HG03025 (cell line): ENCODE results near the gene DLEC1.
A peak's percentile ranks its signal among the peaks of the same experiment; 100 is the strongest.
"Not testable (repeated sequence)": the region's sequence is repeated elsewhere in the genome, so short reads cannot be mapped to it uniquely, and the experiment has no call there.

Experiments used
- ATAC-seq: cut with Tn5 transposase; IDR thresholded peaks from one replicate; pipeline ENCODE4 v1.9.1; 2021; ENCODE audit warnings: mild to moderate bottlenecking, moderate library complexity; ENCODE audit not compliant: unreplicated experiment, low FRiP score

The DLEC1 gene

DNA sequence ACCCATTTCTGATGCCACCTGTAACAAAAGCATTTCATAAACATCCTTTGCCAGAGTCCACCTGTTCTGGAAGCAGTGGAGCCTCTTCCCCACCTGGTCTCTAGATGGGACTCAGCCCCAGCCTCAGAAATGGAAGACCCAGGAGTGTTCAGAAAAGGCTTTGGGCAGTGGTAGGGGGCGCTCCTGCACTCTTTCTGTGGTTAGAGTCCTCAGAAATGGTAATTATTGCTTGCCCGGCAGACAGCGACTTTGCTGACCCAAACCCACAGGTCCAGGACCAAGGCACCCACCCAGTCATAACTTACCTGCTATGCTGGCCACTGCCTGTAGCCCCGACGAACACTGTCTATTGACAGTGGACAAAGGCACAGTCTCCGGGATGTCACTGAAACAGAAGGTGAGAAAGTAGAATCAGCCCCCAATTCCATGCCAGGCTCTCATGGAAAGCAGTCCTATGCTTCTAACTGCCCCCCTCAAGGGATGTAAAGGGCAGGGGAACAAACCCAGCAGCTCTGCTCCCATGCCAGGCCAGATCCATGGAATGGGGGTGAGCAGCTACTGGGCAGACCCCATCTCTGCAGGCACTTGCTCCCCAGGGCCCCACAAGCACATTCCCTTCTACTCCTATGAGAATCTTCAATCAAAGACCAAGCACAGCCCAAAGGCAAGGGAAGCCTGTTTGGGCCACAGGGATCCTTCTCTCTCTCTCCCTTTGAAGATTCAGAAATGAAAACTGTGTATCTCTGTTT lies 92.8 kb downstream of the DLEC1 start:
- ATAC-seq = no peak

DNA sequence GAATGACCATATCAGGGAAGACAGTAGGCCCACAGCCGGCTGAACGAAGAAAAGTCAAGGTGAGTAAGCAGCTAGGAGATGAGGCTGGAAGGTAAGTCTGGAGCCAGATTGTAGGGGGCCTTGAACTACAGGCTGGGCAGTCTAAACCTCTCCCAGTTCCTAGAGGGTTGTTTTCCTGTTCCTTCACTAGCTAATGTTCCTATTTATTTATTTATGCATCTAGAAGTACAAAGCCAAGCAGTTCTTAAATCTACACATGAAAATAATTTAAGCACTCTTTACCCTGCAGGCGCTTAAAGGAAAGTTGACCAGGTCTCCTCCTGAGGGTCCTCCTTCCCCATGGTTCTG lies 94.2 kb downstream of the DLEC1 start:
- ATAC-seq = no peak

DNA sequence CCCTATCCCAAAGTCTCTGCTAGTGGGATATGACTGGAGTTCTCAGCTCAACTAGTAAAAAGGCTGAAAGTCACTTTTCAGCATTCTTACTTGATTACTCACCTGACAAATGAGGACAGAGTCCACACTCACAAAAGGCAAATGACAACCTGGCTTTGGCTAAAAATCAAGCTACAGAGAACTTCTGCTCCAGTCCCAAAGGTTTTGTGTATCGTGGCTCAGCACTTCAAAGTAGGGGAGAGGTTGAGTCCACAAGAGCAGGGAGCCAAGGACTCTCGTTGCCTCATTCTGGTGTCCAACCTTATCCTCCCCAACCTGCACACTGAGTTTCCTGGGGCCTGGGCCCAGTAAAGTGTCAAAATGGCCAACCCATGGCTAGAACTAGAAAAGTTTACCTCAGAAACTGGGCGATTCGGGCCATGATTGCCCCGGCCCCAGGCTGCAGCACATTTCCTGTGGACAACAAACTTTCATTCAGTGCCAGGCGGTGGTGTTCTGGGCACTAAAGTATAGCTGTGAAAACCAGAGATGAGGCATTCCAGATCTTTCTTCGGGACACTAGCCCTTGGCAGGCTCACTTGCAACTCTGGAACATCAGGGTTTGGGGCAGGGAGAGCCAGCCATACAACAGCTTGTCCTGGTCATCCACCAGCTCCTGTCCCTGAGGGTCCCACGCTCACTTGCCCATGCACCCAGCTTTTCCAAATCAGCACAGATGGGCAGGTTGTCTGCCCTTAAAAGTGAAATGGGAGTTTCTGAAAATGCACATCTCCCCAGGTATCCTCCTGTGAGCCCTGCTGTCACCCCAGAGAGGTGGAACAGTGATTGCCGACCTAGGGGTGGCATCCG lies 94.8 kb downstream of the DLEC1 start:
- ATAC-seq = no peak

DNA sequence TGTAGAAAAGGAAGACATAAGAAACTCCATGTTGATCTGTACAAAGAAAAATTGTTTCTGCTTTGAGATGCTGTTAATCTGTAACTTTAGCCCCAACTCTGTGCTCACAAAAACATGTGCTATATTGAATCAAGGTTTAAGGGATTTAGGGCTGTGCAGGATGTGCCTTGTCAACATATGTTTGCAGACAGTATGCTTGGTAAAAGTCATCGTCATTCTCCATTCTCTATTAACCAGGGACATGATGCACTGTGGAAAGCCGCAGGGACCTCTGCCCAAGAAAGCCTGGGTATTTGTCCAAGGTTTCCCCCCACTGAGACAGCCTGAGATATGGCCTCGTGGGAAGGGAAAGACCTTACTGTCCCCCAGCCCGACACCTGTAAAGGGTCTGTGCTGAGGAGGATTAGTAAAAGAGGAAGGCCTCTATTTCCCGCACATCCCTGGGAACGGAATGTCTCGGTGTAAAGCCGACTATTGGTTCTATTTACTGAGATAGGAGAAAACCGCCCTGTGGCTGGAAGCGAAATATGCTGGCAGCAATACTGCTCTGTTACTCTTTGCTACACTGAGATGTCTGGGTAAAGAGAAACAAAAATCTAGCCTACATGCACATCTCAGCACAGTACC lies 95.6 kb downstream of the DLEC1 start:
- not testable (repeated sequence) for ATAC-seq

DNA sequence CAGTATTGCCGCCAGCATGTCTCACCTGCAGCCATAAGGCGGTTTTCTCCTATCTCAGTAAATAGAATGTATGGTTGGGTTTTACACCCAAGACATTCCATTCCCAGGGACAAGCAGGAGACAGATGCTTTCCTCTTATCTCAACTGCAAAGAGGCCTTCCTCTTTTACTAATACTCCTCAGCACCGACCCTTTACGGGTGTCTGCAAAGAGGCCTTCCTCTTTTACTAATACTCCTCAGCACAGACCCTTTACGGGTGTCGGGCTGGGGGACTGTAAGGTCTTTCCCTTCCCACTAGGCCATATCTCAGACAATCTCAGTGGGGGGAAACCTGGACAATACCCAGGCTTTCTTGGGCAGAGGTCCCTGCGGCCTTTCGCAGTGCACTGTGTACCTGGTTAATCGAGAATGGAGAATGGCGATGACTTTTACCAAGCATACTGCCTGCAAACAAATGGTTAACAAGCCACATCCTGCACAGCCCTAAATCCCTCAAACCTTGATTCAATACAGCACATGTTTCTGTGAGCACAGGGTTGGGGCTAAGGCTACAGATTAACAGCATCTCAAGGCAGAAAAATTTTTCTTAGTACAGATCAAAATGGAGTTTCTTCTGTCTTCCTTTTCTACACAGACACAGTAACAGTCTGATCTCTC lies 96.7 kb downstream of the DLEC1 start:
- ATAC-seq = not testable (repeated sequence)

DNA sequence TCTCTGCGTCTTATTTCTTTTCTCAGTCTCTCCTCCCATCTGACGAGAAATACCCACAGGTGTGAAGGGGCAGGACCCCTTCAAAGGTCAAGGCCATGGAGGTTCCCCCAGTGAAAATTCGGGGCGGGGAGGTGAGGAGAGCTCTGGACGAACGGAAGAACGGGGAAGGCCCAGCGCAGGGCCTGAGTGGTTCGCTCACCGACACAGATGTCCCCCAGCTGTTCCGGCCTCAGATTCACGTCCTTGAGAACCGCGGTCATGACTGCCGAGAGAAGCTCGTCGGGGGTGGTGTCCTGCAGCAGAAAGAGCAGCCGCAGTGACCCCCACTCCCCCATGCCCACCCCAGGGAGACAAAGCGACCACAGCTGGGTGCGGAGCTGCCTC lies 97.4 kb downstream of the DLEC1 start:
- no peak for ATAC-seq

DNA sequence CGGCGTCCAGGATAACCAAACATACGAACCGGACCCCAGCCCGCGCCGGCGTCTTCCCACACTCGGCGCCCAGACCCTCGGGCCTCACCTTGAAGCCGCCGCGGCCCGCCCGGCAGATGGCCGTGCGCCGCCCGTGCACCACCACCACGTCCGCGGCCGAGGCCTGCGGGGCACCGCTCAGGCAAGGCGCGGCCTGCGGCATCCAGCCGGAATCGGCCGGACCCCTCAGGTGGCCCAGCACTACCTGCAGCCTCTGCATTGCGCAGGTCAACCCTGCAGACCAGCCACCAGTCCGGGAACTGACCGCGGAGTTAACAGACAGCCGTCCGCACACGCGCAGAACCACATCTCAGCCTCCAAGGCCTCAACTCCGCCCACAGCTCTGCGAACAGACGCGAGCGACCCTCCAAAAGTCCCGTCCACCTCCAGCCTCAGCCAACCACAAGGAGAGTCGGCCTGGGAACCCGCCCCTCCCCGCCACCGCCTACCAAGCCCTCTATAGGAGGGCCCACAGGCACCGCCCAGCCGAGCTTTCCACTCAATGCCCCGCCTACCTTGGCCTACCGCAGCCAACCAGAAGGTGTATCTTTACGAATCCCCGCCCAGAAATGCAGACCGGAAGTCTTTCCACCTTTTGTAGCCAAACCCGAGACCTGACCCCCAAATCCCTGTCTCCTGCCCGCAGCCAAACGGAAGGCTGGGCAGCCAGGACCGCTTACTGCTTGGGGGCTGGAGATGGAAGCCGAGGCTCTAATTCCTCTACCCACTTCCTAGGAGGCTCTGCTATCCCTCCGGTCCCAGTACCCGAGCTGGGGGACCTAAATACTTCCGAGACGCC lies 98.0 kb downstream of the DLEC1 start, which contains the start of gene ACAA1:
Gene ACAA1, minus strand, starts transcription at position 351 of the 838 bp plus-strand sequence. Its CDS starts 92 bp downstream, at position 259.
- ATAC-seq = peak; percentile 84

DNA sequence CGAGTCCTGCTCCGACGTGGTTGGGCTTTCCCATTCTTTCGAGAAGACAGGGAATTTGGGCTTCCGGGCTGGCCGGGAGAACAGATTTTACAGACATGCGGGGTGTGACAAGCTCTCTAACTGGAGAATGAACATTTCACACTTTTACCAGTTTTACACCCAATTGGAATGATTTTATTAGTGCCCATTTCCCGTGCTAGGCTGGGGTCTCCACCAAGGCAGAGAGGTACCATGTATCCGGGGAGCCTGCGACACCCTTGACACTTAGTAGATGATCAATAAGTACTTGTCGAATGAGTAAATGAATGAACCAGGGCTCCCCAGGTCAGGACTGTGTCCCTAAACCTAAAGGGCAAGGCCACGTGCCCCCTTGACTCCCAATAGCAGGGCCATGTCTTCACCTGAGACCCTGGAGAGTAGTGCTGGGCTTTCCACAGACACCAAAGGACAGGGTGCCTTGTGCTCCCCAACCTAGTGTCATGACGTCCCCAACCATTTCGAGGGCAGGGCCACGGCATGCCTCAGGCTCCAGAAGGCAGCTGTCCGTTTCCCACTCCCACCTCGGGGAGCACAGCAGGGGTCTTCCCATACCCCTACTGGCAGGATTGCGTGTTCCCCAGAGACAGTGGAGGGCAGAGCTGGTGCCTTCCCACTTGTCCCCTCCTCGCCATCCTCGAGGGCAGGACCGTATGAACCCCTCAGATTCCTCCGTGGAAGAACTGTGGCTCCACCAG lies 98.8 kb downstream of the DLEC1 start:
- ATAC-seq = no peak

DNA sequence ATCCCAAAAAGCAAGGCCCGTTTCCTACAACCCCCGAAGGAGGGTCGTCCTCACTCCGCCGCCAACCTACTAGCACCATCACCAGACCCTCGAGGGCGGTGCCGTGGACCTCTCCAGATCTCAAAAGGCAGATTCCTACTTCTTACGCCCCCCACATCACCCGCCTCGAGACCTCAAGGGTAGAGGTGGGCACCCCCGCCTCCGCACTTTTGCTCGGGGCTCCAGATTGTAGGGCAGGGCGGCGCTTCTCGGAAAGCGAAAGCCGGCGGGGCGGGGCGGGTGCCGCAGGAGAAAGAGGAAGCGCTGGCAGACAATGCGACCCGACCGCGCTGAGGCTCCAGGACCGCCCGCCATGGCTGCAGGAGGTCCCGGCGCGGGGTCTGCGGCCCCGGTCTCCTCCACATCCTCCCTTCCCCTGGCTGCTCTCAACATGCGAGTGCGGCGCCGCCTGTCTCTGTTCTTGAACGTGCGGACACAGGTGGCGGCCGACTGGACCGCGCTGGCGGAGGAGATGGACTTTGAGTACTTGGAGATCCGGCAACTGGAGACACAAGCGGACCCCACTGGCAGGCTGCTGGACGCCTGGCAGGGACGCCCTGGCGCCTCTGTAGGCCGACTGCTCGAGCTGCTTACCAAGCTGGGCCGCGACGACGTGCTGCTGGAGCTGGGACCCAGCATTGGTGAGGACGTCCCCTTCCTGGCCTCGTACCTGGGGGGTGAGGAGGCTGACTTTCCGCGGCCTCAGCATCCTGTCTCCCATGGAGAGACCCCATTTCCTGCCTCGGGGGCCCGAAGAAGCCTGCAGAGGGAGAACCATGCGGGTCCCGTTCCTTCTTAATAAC lies 99.6 kb downstream of the DLEC1 start, which contains the start of gene MYD88:
Gene MYD88, plus strand, starts transcription at position 313 of the 842 bp plus-strand sequence. Its CDS starts 40 bp downstream, at position 353.
- peak; percentile 47 for ATAC-seq

DNA sequence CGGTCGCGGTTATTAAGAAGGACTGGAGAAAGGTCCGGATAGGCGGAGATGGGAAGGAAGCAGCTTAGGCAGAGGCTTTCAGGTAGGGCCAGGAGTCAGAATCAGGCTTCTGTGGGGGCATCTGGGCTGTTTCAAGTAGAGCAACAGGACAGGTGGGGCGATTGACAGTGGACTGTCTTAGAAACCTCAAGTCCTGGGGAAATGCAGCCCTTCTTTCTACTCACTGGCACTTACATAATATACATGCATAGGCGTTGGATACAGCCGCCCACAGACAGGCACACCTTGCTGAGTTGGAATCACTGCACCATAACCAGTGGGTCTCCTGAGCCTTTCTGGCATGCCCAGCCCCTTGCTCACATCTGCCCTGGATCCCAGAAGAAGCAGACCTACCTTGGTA lies 100.2 kb downstream of the DLEC1 start:
- no peak for ATAC-seq

DNA sequence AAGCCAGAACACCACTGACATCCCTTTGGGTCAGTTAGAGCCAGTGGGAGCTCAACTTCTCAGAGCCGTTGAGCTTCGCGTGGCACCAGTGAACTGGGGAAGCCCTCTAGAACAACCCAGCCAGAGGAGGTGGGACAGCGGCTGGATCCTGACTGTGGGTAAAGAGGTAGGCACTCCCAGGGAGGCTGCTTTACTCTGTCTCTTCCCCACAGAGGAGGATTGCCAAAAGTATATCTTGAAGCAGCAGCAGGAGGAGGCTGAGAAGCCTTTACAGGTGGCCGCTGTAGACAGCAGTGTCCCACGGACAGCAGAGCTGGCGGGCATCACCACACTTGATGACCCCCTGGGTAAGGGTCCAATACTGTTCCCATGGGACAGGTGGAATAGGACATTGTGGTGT lies 100.6 kb downstream of the DLEC1 start:
- no peak for ATAC-seq

DNA sequence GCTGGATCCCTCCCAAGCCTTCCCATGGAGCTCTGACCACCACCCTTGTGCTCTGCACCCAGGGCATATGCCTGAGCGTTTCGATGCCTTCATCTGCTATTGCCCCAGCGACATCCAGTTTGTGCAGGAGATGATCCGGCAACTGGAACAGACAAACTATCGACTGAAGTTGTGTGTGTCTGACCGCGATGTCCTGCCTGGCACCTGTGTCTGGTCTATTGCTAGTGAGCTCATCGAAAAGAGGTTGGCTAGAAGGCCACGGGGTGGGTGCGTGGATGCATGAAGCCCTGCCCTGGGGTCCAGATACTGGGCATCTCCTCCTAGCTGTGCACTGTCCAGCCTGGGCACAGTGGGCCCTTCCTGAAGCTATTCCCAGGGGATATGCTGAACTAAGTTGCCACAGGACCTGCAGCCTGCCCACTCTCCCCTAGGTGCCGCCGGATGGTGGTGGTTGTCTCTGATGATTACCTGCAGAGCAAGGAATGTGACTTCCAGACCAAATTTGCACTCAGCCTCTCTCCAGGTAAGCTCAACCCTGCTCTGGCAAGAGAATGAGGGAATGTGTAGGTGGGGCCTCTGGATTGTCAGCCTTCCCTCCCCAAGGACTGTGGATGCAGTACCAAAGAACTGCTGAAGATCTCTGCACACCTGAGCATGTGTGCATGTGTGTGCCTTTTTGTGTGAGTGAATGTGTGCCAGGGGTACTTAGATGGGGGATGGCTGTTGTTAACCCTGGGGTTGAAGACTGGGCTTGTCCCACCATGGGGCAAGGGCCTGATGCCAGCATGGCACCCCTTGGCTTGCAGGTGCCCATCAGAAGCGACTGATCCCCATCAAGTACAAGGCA lies 101.5 kb downstream of the DLEC1 start:
- ATAC-seq = no peak

DNA sequence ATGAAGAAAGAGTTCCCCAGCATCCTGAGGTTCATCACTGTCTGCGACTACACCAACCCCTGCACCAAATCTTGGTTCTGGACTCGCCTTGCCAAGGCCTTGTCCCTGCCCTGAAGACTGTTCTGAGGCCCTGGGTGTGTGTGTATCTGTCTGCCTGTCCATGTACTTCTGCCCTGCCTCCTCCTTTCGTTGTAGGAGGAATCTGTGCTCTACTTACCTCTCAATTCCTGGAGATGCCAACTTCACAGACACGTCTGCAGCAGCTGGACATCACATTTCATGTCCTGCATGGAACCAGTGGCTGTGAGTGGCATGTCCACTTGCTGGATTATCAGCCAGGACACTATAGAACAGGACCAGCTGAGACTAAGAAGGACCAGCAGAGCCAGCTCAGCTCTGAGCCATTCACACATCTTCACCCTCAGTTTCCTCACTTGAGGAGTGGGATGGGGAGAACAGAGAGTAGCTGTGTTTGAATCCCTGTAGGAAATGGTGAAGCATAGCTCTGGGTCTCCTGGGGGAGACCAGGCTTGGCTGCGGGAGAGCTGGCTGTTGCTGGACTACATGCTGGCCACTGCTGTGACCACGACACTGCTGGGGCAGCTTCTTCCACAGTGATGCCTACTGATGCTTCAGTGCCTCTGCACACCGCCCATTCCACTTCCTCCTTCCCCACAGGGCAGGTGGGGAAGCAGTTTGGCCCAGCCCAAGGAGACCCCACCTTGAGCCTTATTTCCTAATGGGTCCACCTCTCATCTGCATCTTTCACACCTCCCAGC lies 102.4 kb downstream of the DLEC1 start:
- no peak for ATAC-seq

DNA sequence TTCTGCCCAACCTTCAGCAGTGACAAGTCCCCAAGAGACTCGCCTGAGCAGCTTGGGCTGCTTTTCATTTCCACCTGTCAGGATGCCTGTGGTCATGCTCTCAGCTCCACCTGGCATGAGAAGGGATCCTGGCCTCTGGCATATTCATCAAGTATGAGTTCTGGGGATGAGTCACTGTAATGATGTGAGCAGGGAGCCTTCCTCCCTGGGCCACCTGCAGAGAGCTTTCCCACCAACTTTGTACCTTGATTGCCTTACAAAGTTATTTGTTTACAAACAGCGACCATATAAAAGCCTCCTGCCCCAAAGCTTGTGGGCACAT lies 102.9 kb downstream of the DLEC1 start:
- ATAC-seq = no peak

DNA sequence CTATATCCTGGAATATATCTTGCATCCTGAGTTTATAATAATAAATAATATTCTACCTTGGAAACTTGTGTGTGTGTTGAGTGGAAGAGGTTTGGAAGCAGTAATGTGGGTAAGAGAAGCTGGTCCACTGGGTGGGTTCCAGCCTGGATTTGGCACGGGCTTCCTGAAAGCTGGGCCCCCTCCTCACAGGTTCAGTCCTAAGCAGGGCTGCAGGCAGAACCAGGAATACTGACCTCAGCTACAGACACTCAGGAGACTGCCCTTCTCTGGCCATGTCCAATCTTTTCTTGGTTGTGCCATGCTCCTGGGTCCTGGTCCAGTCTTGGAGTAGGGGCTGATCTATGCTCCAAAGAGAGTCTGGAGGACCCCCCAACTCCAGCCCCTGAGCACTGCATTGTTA lies 104.0 kb downstream of the DLEC1 start:
- ATAC-seq = no peak

DNA sequence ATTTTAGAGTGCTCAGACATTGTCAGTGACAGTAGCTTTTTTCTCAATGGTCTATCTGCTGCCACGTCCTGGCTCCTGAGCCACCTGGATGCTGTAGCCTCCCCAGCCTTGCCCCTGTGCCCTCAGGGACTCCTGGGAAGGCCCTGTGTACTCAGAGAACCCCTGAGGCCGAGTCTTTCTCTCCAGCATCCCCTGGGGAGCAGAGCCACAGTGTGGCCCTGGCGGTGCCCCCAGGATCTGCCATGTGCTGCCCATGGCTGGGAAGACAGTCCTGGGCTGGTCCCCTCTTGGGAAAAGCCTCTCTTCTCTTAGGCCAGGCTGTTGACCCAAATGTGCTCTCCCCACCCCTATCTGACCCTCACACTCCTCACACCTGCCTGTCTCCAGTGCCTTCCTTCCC lies 104.5 kb downstream of the DLEC1 start:
- no peak for ATAC-seq

DNA sequence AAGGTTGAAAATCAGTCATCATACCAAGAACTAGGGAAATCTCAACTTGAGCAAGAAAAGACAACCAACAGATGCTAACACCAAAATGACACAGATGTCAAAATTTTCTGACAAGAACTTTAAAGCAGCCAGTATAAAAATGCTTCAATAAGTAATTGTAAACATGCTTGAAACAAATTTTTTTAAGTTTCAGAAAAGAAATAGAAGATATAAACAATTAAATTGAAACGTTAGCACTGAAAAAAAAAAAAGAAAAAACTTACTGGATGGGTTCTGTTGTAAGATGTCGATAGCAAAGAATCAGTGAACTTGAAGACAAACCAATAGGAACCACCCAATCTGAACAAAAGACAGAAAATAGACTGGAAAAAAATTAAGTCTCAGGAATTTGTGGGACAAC lies 107.5 kb downstream of the DLEC1 start:
- no peak for ATAC-seq
